ENCODE measurements around the gene SUCO.

The SUCO gene

DNA sequence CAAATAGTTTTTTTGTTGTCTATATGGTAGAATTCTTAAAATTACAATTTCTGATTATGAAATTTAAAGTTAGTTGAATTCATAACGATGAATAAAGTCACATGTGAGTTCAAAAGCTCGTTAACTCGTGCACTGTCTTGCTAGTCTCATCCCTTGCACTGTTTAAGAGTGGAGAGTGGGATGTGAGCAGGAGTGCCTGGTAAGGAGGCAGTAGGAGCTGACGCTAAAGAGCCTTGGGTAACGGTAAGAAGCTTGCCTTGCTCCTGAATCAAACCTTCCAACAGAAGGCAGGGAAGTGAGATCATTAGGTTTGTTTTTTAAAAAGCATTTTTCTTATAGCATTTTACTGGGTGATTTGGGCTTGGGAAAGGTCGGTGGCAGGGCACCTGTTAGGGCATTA is 123.6 kb downstream of the SUCO start:
- H3K4me1 Mint-ChIP-seq = peaks cover 55% of the 10 kb centered on the region

DNA sequence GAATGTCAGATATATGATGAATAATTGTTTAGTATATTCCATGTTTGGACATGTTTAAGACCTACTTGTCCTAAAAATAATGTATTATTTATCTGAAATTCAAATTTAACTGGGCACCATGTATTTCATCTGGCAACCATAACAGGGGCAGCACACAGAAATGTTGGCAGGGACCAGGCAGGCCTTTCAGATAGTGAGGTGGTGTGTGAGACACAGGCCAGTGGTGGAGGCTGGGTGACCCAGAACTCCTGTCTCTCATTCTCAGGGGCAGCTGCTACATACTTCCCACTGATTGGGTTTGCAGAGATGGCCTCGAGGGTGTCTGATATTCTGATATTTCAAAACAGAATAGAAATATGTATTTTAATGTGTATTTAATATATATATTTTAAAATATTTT is 124.6 kb downstream of the SUCO start:
- no peak for ATAC-seq
- H3K36me3 Mint-ChIP-seq = peaks cover 41% of the 10 kb centered on the region
- no peak overlapping the region for H3K4me3 Mint-ChIP-seq
- H3K4me1 Mint-ChIP-seq = peaks cover 62% of the 10 kb centered on the region
- no peak for DNase-seq (ENCODE audit: low spot score in 2 of 2)
- H3K9me3 Mint-ChIP-seq = peaks cover 3% of the 10 kb centered on the region
- H3K27ac Mint-ChIP-seq = no peak overlapping the region

More for the DNA sequence above, 123.6 kb downstream of the SUCO start:
- Mint-ChIP-seq H3K36me3 (peaks cover 31% of the 10 kb centered on the region), H3K4me3 (no peak overlapping the region), H3K27ac (no peak overlapping the region), H3K9me3 (peaks cover 3% of the 10 kb centered on the region)
- DNase-seq (ENCODE audit: low spot score in 2 of 2) (no peak), ATAC-seq (no peak)

DNA sequence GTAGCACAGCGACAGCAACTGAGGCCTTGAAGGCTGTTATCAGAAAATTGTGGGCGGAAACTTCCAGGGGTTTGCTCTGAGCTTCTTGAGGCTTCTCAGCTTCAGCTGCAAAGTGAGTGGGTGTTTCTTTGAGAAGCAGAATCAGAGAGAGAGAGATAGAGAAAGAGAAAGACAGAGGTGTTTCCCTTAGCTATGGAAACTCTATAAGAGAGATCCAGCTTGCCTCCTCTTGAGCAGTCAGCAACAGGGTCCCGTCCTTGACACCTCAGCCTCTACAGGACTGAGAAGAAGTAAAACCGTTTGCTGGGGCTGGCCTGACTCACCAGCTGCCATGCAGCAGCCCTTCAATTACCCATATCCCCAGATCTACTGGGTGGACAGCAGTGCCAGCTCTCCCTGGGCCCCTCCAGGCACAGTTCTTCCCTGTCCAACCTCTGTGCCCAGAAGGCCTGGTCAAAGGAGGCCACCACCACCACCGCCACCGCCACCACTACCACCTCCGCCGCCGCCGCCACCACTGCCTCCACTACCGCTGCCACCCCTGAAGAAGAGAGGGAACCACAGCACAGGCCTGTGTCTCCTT is 126.0 kb downstream of the SUCO start, which contains the start of gene FASLG:
FASLG (plus strand) TSS at position 233 of the 583 bp plus-strand sequence; CDS start at position 332, 99 bp downstream.
- peak within 1 kb of the TSS; percentile 97 for H3K27ac Mint-ChIP-seq
- H3K4me3 Mint-ChIP-seq = peak within 1 kb of the TSS; percentile 83
- ATAC-seq = peak; percentile 80
- peak; percentile 47 to 88 for DNase-seq (ENCODE audit: low spot score in 2 of 2)
- H3K9me3 Mint-ChIP-seq = peaks cover 3% of the 10 kb centered on the region
- H3K4me1 Mint-ChIP-seq = peaks cover 73% of the 10 kb centered on the region
- H3K36me3 Mint-ChIP-seq = peaks cover 55% of the 10 kb centered on the region

DNA sequence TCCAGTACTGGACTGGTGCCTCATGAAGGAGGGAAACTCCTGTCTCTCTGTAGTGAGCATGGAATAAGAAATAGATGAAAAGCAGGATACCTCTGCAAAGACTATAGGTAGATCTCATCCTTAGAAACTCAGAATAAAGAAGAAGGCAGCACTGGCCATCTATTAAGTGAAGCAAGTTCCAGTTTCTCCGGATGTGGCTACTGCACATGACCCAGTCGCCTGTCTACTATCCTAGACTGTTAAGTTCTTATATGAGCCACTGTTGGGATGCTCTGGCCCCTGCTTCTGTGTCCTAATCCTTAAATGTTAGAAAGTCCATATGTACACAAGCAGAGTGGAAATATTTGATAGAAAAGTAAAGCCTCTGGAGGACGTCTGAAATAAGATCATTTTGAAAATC is 128.2 kb downstream of the SUCO start:
- peaks cover 76% of the 10 kb centered on the region for H3K36me3 Mint-ChIP-seq
- DNase-seq (ENCODE audit: low spot score in 2 of 2) (no peak), ATAC-seq (no peak)
- peak overlapping the region; percentile 83 for H3K4me3 Mint-ChIP-seq
- peaks cover 69% of the 10 kb centered on the region for H3K4me1 Mint-ChIP-seq
- H3K27ac Mint-ChIP-seq = peak overlapping the region; percentile 97
- H3K9me3 Mint-ChIP-seq = no peaks in the 10 kb centered on the region
